ENCODE data around the gene CADPS2.
"Not testable (repeated sequence)": the region's sequence is repeated elsewhere in the genome, so short reads cannot be mapped to it uniquely, and the experiment has no call there.

- TF ChIP-seq, protein P1, sequence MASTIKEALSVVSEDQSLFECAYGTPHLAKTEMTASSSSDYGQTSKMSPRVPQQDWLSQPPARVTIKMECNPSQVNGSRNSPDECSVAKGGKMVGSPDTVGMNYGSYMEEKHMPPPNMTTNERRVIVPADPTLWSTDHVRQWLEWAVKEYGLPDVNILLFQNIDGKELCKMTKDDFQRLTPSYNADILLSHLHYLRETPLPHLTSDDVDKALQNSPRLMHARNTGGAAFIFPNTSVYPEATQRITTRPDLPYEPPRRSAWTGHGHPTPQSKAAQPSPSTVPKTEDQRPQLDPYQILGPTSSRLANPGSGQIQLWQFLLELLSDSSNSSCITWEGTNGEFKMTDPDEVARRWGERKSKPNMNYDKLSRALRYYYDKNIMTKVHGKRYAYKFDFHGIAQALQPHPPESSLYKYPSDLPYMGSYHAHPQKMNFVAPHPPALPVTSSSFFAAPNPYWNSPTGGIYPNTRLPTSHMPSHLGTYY (CRISPR knock-in tag; IDR thresholded peaks at IDR 0.05): not testable (repeated sequence)
- TF ChIP-seq IRF2 (CRISPR knock-in tag; IDR thresholded peaks at IDR 0.05; ENCODE audit: borderline replicate concordance, low read depth); ATF2 (CRISPR knock-in tag; IDR thresholded peaks at IDR 0.05; ENCODE audit: borderline replicate concordance, low read depth); TCF7 (CRISPR knock-in tag; IDR thresholded peaks at IDR 0.05; ENCODE audit: low read depth); SP1 (CRISPR knock-in tag; conservative IDR thresholded peaks at IDR 0.05); ATF1 (CRISPR knock-in tag; IDR thresholded peaks at IDR 0.05): not testable (repeated sequence)
- TF ChIP-seq, protein P2, sequence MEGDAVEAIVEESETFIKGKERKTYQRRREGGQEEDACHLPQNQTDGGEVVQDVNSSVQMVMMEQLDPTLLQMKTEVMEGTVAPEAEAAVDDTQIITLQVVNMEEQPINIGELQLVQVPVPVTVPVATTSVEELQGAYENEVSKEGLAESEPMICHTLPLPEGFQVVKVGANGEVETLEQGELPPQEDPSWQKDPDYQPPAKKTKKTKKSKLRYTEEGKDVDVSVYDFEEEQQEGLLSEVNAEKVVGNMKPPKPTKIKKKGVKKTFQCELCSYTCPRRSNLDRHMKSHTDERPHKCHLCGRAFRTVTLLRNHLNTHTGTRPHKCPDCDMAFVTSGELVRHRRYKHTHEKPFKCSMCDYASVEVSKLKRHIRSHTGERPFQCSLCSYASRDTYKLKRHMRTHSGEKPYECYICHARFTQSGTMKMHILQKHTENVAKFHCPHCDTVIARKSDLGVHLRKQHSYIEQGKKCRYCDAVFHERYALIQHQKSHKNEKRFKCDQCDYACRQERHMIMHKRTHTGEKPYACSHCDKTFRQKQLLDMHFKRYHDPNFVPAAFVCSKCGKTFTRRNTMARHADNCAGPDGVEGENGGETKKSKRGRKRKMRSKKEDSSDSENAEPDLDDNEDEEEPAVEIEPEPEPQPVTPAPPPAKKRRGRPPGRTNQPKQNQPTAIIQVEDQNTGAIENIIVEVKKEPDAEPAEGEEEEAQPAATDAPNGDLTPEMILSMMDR (IDR thresholded peaks at IDR 0.05): not testable (repeated sequence)
- TF ChIP-seq, protein P3, sequence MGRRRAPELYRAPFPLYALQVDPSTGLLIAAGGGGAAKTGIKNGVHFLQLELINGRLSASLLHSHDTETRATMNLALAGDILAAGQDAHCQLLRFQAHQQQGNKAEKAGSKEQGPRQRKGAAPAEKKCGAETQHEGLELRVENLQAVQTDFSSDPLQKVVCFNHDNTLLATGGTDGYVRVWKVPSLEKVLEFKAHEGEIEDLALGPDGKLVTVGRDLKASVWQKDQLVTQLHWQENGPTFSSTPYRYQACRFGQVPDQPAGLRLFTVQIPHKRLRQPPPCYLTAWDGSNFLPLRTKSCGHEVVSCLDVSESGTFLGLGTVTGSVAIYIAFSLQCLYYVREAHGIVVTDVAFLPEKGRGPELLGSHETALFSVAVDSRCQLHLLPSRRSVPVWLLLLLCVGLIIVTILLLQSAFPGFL (CRISPR knock-in tag; IDR thresholded peaks at IDR 0.05; ENCODE audit: borderline replicate concordance): not testable (repeated sequence)
These were observed 601.7 kb downstream of the CADPS2 start for GRCh38 chr7:122284608-122285007.

All from WTC11 (cell line).